ENCODE data around the gene SH2D7. TPM values are rescaled to one million over a fixed set of nuclear protein-coding genes. Genes with fewer than 3 reads are reported as not detected.

Gene SH2D7
- total and polyA plus RNA-seq, 2 experiments from 2014 or later, result 0.31 TPM; not detected in 1

DNA sequence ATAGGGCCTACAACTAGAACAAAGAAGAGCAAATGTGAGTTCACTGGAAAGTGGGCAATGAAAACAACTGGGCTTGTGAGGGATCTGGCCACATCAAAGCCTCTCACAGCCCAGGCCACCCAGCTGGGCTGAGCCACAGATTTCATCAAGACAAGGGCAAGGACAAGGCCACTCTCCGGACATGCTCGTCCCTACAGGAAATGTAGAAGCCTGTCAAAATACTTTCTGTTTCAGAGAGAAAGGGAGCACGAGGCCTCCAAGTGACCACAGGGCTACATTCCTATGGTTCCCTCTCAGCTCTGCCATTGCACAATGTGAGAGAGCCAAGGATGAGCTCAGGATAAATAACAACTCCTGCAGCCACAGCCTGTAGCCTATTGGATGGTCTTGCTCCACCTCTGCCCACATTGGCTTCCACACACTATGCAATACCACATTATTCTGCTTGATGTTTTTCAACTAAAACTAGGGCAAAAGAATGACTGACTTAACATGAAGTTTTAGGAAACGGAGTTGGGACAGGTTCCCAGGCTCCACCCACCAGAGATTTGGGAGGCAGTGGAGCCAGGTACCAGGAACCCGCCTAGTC lies 27.0 kb upstream of the SH2D7 start:
- H3K79me2 ChIP-seq (replicated peaks; ENCODE audit: insufficient read depth), result peaks cover 81% of the 10 kb centered on the region
- peaks cover 57% of the 10 kb centered on the region for H3K4me1 Mint-ChIP-seq

GRCh38 chr15:78065973-78066946 lies 26.1 kb upstream of the SH2D7 start:
- H3K9me2 ChIP-seq (ENCODE audit: insufficient read depth), result peaks cover 4% of the 10 kb centered on the region; the same call in 1 of the 2 replicates
- no peak overlapping the region for H3K4me3 ChIP-seq
- peaks cover 58% of the 10 kb centered on the region for H3K4me1 Mint-ChIP-seq
- H2AFZ ChIP-seq, result no peak overlapping the region
- H3K4me2 ChIP-seq, result no peak overlapping the region
- no peaks in the 10 kb centered on the region; the same call in 1 of the 2 replicates for H3F3A ChIP-seq (replicated peaks; ENCODE audit: low read depth)
- peaks cover 11% of the 10 kb centered on the region for H4K20me1 ChIP-seq (replicated peaks; ENCODE audit: insufficient read depth)
- peak overlapping the region; percentile 10; the same call in 1 of the 3 replicates for H3K4me3 Mint-ChIP-seq
- peaks cover 81% of the 10 kb centered on the region for H3K79me2 ChIP-seq (replicated peaks; ENCODE audit: insufficient read depth)
- TF ChIP-seq EZH2 (IDR thresholded peaks at IDR 0.05; ENCODE audit: low read depth, unreplicated experiment) (no peak), ZNF114 (CRISPR knock-in tag; IDR thresholded peaks at IDR 0.05) (no peak), STAT1 (IDR thresholded peaks at IDR 0.05; ENCODE audit: unreplicated experiment) (no peak), ZNF331 (CRISPR knock-in tag; IDR thresholded peaks at IDR 0.05; ENCODE audit: low read depth) (no peak)
- TF ChIP-seq, protein P1, sequence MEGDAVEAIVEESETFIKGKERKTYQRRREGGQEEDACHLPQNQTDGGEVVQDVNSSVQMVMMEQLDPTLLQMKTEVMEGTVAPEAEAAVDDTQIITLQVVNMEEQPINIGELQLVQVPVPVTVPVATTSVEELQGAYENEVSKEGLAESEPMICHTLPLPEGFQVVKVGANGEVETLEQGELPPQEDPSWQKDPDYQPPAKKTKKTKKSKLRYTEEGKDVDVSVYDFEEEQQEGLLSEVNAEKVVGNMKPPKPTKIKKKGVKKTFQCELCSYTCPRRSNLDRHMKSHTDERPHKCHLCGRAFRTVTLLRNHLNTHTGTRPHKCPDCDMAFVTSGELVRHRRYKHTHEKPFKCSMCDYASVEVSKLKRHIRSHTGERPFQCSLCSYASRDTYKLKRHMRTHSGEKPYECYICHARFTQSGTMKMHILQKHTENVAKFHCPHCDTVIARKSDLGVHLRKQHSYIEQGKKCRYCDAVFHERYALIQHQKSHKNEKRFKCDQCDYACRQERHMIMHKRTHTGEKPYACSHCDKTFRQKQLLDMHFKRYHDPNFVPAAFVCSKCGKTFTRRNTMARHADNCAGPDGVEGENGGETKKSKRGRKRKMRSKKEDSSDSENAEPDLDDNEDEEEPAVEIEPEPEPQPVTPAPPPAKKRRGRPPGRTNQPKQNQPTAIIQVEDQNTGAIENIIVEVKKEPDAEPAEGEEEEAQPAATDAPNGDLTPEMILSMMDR (conservative IDR thresholded peaks at IDR 0.05; ENCODE audit: low read depth in 2 of 2), result no peak
- peak overlapping the region; percentile 45; the same call in 1 of the 2 replicates for H3K27ac Mint-ChIP-seq
- DNase-seq (ENCODE audit: low spot score), result no peak
- H3K27ac ChIP-seq (ENCODE audit: low read depth), result 0 out of 2 replicates have a peak overlapping the region, but pooled peaks have one; percentile 10
- H3K36me3 Mint-ChIP-seq (ENCODE audit: low read depth), result no peaks in the 10 kb centered on the region
- no peaks in the 10 kb centered on the region for H3K36me3 ChIP-seq (ENCODE audit: insufficient read depth)
- no peaks in the 10 kb centered on the region for H3K9me3 Mint-ChIP-seq
- H3K4me1 ChIP-seq (ENCODE audit: insufficient read depth), result peaks cover 68% of the 10 kb centered on the region
- H3K27me3 Mint-ChIP-seq (ENCODE audit: insufficient read depth, low read depth, poor library complexity), result peaks cover 2% of the 10 kb centered on the region
- no peaks in the 10 kb centered on the region for H3K27me3 ChIP-seq (ENCODE audit: insufficient read depth)
- peak; percentile 46 for ATAC-seq

More for the DNA sequence above, 27.0 kb upstream of the SH2D7 start:
- TF ChIP-seq ZNF331 (CRISPR knock-in tag; IDR thresholded peaks at IDR 0.05; ENCODE audit: low read depth) (no peak), JUNB (IDR thresholded peaks at IDR 0.05; ENCODE audit: unreplicated experiment) (no peak), ETS1 (IDR thresholded peaks at IDR 0.05) (no peak)
- Mint-ChIP-seq H3K9me3 (no peaks in the 10 kb centered on the region), H3K27ac (no peak overlapping the region), H3K36me3 (ENCODE audit: low read depth) (no peaks in the 10 kb centered on the region), H3K27me3 (ENCODE audit: insufficient read depth, low read depth, poor library complexity) (peaks cover 2% of the 10 kb centered on the region), H3K4me3 (no peak overlapping the region)
- H3K27me3 ChIP-seq (ENCODE audit: insufficient read depth), result no peaks in the 10 kb centered on the region
- no peaks in the 10 kb centered on the region for H3K36me3 ChIP-seq (ENCODE audit: insufficient read depth)
- H2AFZ ChIP-seq, result no peak overlapping the region
- ATAC-seq (peak; percentile 22), DNase-seq (ENCODE audit: low spot score) (no peak)
- peaks cover 4% of the 10 kb centered on the region; the same call in 1 of the 2 replicates for H3K9me2 ChIP-seq (ENCODE audit: insufficient read depth)
- H3K4me1 ChIP-seq (ENCODE audit: insufficient read depth), result peaks cover 63% of the 10 kb centered on the region
- no peak overlapping the region for H3K27ac ChIP-seq (ENCODE audit: low read depth)
- H3K4me3 ChIP-seq, result no peak overlapping the region
- H3F3A ChIP-seq (replicated peaks; ENCODE audit: low read depth), result no peaks in the 10 kb centered on the region; the same call in 1 of the 2 replicates
- no peak overlapping the region for H3K4me2 ChIP-seq
- H4K20me1 ChIP-seq (replicated peaks; ENCODE audit: insufficient read depth), result peaks cover 11% of the 10 kb centered on the region
